Mesendoderm (in vitro differentiated cells): Measurements from ENCODE around the gene MISFA.

ENCODE experiments used
- DNase-seq: peaks from one replicate; pipeline ENCODE4 v3.0.0; 2013
- H2AK5ac ChIP-seq: 2 replicates; pipeline ENCODE4 v1.6.1; 2013; ENCODE audit warnings: low read length, inconsistent platforms
- H2BK120ac ChIP-seq: 2 replicates; pipeline ENCODE4 v1.6.1; 2013; ENCODE audit warnings: low read depth, mild to moderate bottlenecking, low read length, moderate library complexity, mixed read lengths
- H2BK15ac ChIP-seq: replicated peaks from 2 replicates; pipeline ENCODE4 v1.6.1; 2013; ENCODE audit warnings: low read depth, mild to moderate bottlenecking, moderate library complexity
- H2BK5ac ChIP-seq: 2 replicates; pipeline ENCODE4 v1.6.1; 2013; ENCODE audit warnings: low read length, inconsistent platforms
- H3K18ac ChIP-seq: 2 replicates; pipeline ENCODE4 v1.6.1; 2013; ENCODE audit warnings: mild to moderate bottlenecking, low read length, mixed read lengths
- H3K23ac ChIP-seq: one replicate; pipeline ENCODE4 v1.6.1; 2013; ENCODE audit warnings: low read length
- H3K27ac ChIP-seq: 2 replicates; pipeline ENCODE4 v1.5.1; 2013; ENCODE audit warnings: low read depth, mild to moderate bottlenecking, inconsistent platforms, low read length, moderate library complexity
- H3K27me3 ChIP-seq: 2 replicates; pipeline ENCODE4 v1.6.1; 2013; ENCODE audit warnings: low read length, control low read depth, mild to moderate bottlenecking, inconsistent platforms; ENCODE audit not compliant: insufficient read depth, poor library complexity
- H3K36me3 ChIP-seq: 2 replicates; pipeline ENCODE4 v1.6.1; 2013; ENCODE audit warnings: low read length, inconsistent platforms; ENCODE audit not compliant: control insufficient read depth, insufficient read depth
- H3K4ac ChIP-seq: one replicate; pipeline ENCODE4 v1.6.1; 2013; ENCODE audit warnings: low read depth, mild to moderate bottlenecking, low read length, moderate library complexity
- H3K4me1 ChIP-seq: 2 replicates; pipeline ENCODE4 v1.6.1; 2013; ENCODE audit warnings: low read depth, low read length, inconsistent platforms; ENCODE audit not compliant: control insufficient read depth
- H3K4me2 ChIP-seq: 2 replicates; pipeline ENCODE4 v1.6.1; 2013; ENCODE audit warnings: low read length
- H3K4me3 ChIP-seq: 2 replicates; pipeline ENCODE4 v1.5.1; 2013; ENCODE audit warnings: mild to moderate bottlenecking, low read length
- H3K56ac ChIP-seq: one replicate; pipeline ENCODE4 v1.6.1; 2013; ENCODE audit warnings: low read length
- H3K79me1 ChIP-seq: 2 replicates; pipeline ENCODE4 v1.6.1; 2013; ENCODE audit warnings: low read length, inconsistent platforms
- H3K79me2 ChIP-seq: 2 replicates; pipeline ENCODE4 v1.6.1; 2013; ENCODE audit warnings: mild to moderate bottlenecking, low read length; ENCODE audit not compliant: control insufficient read depth, insufficient read depth
- H3K9ac ChIP-seq: 2 replicates; pipeline ENCODE4 v1.6.1; 2013; ENCODE audit warnings: low read length, inconsistent platforms
- H4K5ac ChIP-seq: one replicate; pipeline ENCODE4 v1.6.1; 2013; ENCODE audit warnings: low read length
- H4K8ac ChIP-seq: one replicate; pipeline ENCODE4 v1.6.1; 2013; ENCODE audit warnings: low read depth, mild to moderate bottlenecking, control low read depth, low read length, moderate library complexity
- WGBS: extraction: QIAGEN DNeasy Blood & Tissue Kit; methylation state at CpG from one replicate; pipeline ENCODE4 v1.1.7; 2013; ENCODE audit warnings: low lambda C conversion rate, missing lambda C conversion rate; ENCODE audit not compliant: insufficient coverage; ENCODE audit errors: extremely low coverage; 5-methylcytosine and 5-hydroxymethylcytosine counted together

Gene MISFA

GRCh38 chr11:18623707-18624106 is 24.1 kb downstream of the MISFA start:
- no peak overlapping the region for H3K4me2 ChIP-seq
- no peak overlapping the region for H2BK5ac ChIP-seq
- no peak overlapping the region for H3K23ac ChIP-seq
- no peak overlapping the region for H2BK15ac ChIP-seq
- no CpG with 5 or more reads among the region's 2 CpGs for WGBS
- no peaks in the 10 kb centered on the region for H3K4me1 ChIP-seq
- H3K79me2 ChIP-seq, result peaks cover 43% of the 10 kb centered on the region
- no peak overlapping the region for H2BK120ac ChIP-seq
- H3K27me3 ChIP-seq, result no peaks in the 10 kb centered on the region
- no peak overlapping the region for H3K18ac ChIP-seq
- peaks cover 7% of the 10 kb centered on the region for H3K79me1 ChIP-seq
- DNase-seq, result no peak
- no peak overlapping the region for H2AK5ac ChIP-seq
- no peak overlapping the region for H3K56ac ChIP-seq
- H4K5ac ChIP-seq, result no peak overlapping the region
- no peaks in the 10 kb centered on the region for H3K36me3 ChIP-seq
- no peak overlapping the region for H3K4me3 ChIP-seq
- H3K4ac ChIP-seq, result no peak overlapping the region
- H4K8ac ChIP-seq, result no peak overlapping the region
- no peak overlapping the region for H3K9ac ChIP-seq
- no peak overlapping the region for H3K27ac ChIP-seq

GRCh38 chr11:18624161-18624560 is 24.6 kb downstream of the MISFA start:
- H3K36me3 ChIP-seq, result no peaks in the 10 kb centered on the region
- H3K27ac ChIP-seq, result no peak overlapping the region
- no peak overlapping the region for H2BK5ac ChIP-seq
- H3K4ac ChIP-seq, result no peak overlapping the region
- DNase-seq, result no peak
- no peak overlapping the region for H3K9ac ChIP-seq
- H3K4me3 ChIP-seq, result no peak overlapping the region
- no peaks in the 10 kb centered on the region for H3K27me3 ChIP-seq
- H4K5ac ChIP-seq, result no peak overlapping the region
- no peak overlapping the region for H3K4me2 ChIP-seq
- no CpG with 5 or more reads among the region's 1 CpG for WGBS
- H2BK15ac ChIP-seq, result no peak overlapping the region
- no peak overlapping the region for H3K23ac ChIP-seq
- H3K56ac ChIP-seq, result no peak overlapping the region
- H3K79me1 ChIP-seq, result peaks cover 10% of the 10 kb centered on the region
- H2BK120ac ChIP-seq, result no peak overlapping the region
- no peaks in the 10 kb centered on the region for H3K4me1 ChIP-seq
- H4K8ac ChIP-seq, result no peak overlapping the region
- peaks cover 46% of the 10 kb centered on the region for H3K79me2 ChIP-seq
- no peak overlapping the region for H2AK5ac ChIP-seq
- H3K18ac ChIP-seq, result no peak overlapping the region

DNA sequence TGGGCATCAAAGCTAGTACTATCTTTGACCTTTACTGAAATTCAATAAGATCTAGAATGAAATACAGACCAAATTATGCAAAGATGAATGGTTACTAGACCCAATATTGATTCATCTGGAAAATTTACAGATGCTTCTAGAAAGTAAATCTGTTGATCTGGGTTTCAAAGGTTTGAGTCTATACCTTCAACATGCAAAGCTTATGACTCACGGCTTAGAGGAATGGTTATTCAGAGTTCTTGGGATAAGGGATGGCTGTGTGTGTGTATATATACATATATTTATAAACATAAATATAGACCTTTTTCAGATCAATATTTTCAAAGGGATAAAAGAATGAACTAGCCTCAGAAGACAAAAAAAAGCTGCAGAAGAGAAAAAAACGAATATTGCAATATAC is 33.3 kb downstream of the MISFA start:
- Histone ChIP-seq H2BK120ac (no peak overlapping the region), H2AK5ac (no peak overlapping the region), H3K4me2 (no peak overlapping the region), H4K5ac (no peak overlapping the region), H2BK5ac (no peak overlapping the region), H3K9ac (peak overlapping the region; percentile 90), H3K79me1 (peaks cover 7% of the 10 kb centered on the region), H3K4me3 (no peak overlapping the region), H3K79me2 (peaks cover 44% of the 10 kb centered on the region), H3K27me3 (no peaks in the 10 kb centered on the region), H3K4me1 (no peaks in the 10 kb centered on the region), H4K8ac (no peak overlapping the region), H2BK15ac (no peak overlapping the region), H3K23ac (no peak overlapping the region), H3K56ac (peak overlapping the region; percentile 93), H3K27ac (no peak overlapping the region), H3K18ac (no peak overlapping the region), H3K36me3 (no peaks in the 10 kb centered on the region), H3K4ac (no peak overlapping the region)
- WGBS, result no CpG with 5 or more reads among the region's 2 CpGs
- DNase-seq, result no peak

DNA sequence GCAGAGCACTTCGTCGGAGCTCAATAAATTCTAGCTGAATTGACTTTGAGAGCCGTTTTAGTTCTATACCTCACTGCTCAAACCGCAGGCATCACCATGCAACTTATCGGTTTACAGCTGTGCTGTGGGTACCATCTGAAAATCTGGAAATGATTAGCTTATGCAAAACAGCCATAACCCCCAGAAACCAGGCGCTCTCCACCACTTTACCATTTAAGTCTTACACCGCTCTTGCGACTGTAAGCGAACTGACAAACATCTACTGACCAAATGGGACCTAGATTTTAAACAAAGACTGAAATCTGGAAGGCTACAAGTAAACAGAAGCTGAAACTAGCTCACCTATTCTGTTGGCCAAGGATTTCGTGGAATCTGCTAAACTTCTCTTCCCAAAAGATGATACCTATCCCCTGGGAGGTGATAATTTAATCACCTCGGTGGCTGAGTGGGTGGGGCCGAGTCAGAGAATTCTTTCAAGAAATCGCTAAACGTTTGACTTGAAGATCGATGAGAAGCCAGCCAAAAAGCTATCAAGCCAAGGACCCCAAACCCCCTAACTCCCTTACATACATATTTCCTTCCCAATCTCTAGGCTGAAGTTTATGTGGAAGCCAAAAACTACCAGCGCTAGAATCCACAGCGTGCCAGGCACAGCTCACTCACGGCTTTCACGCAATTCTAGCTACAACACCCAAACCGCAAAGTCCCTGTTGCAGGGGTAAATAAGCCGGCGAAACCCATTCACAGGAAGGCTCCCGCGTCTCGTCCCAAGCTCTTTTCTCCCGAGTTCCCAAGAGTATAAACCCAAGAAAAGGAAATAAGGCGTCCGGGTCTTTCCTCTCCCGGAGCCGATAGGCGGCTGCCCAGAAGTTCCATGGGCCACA is 33.9 kb downstream of the MISFA start:
- H3K9ac ChIP-seq, result peak overlapping the region; percentile 90
- WGBS, result no CpG with 5 or more reads among the region's 31 CpGs
- DNase-seq, result peak; percentile 44
- no peaks in the 10 kb centered on the region for H3K36me3 ChIP-seq
- no peak overlapping the region for H4K8ac ChIP-seq
- no peak overlapping the region for H2BK5ac ChIP-seq
- no peaks in the 10 kb centered on the region for H3K27me3 ChIP-seq
- H3K27ac ChIP-seq, result no peak overlapping the region
- no peak overlapping the region for H3K23ac ChIP-seq
- no peaks in the 10 kb centered on the region for H3K4me1 ChIP-seq
- H3K79me2 ChIP-seq, result peaks cover 38% of the 10 kb centered on the region
- no peak overlapping the region for H2BK15ac ChIP-seq
- H3K79me1 ChIP-seq, result peaks cover 7% of the 10 kb centered on the region
- no peak overlapping the region for H4K5ac ChIP-seq
- H3K56ac ChIP-seq, result peak overlapping the region; percentile 93
- H3K4ac ChIP-seq, result no peak overlapping the region
- H3K4me2 ChIP-seq, result peak overlapping the region; percentile 79
- peak overlapping the region; percentile 75 for H3K4me3 ChIP-seq
- H2BK120ac ChIP-seq, result no peak overlapping the region
- H2AK5ac ChIP-seq, result no peak overlapping the region
- peak overlapping the region; percentile 29 for H3K18ac ChIP-seq

DNA sequence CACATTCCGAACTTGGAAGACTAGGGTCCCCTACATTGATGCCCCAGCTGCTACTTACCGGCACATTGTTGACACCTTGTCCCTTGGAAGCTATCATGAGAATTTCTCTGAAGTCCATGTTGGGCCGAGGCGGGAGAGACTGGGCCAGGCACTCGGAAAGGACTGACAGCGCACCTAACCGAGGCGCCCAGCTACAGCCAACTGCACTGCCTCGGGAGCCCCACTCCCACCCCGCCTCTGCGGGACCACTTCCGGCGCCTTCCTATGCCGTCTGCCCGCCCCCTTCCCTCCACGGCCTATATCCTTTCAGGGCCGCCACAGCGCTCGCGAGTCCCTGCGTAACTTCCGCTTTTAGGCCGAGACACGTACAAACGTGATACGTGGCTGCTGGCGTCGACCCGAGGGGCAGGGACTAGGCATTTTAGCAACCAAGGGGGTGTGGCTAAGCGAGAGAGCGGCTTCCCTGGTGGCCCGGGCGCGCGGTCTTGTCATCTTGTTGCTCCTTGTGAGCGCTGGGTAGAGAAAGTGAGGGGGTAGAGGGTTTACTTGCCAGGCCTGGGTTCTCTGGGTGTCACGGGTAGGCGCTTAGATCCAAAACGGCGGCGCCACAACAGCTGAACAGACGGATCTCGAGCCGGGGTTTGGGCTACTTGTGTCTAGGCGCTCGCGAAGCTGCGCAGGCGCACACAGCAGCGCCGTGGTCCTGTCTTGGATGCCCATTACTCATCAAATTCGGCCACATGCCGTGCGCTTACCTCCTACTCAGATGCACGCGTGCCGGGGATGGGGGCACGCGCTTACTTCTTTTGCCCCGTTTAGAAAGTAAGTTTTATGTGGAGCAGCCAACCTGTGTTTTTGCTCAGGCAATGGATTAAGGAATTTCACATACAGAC is 34.8 kb downstream of the MISFA start, which contains the start of gene SPTY2D1:
Gene SPTY2D1, minus strand, starts transcription at position 203 of the 893 bp plus-strand sequence. Its CDS starts 85 bp downstream, at position 118.
- Histone ChIP-seq H4K5ac (peak within 1 kb of the TSS; percentile 47), H3K79me2 (peaks cover 32% of the 10 kb centered on the region), H3K79me1 (peaks cover 5% of the 10 kb centered on the region), H3K27me3 (no peaks in the 10 kb centered on the region), H3K18ac (peak within 1 kb of the TSS; percentile 71), H3K4ac (peak within 1 kb of the TSS; percentile 31), H4K8ac (no peak within 1 kb of the TSS), H3K9ac (peak within 1 kb of the TSS; percentile 90), H3K27ac (peak within 1 kb of the TSS; percentile 76), H3K4me1 (no peaks in the 10 kb centered on the region), H3K4me2 (peak within 1 kb of the TSS; percentile 79), H3K56ac (peak within 1 kb of the TSS; percentile 93), H2AK5ac (no peak within 1 kb of the TSS), H3K23ac (no peak within 1 kb of the TSS), H2BK15ac (no peak within 1 kb of the TSS), H2BK120ac (no peak within 1 kb of the TSS), H3K4me3 (peak within 1 kb of the TSS; percentile 75), H2BK5ac (no peak within 1 kb of the TSS), H3K36me3 (no peaks in the 10 kb centered on the region)
- WGBS, result no CpG with 5 or more reads among the region's 60 CpGs
- peak; percentile 100 for DNase-seq
